GM10266 (cell line): ENCODE measurements around the gene NKTR.

Source experiments
- DNase-seq: peaks from one replicate; pipeline ENCODE4 v3.0.0; 2012; ENCODE audit errors: extremely low spot score
- TF ChIP-seq, protein P1 (sequence below): IDR thresholded peaks from 2 replicates; pipeline ENCODE4 v1.5.1; 2012; ENCODE audit warnings: mild to moderate bottlenecking, low read depth; ENCODE audit not compliant: control insufficient read depth, insufficient read depth; ENCODE audit errors: missing control alignments

Gene NKTR

DNA sequence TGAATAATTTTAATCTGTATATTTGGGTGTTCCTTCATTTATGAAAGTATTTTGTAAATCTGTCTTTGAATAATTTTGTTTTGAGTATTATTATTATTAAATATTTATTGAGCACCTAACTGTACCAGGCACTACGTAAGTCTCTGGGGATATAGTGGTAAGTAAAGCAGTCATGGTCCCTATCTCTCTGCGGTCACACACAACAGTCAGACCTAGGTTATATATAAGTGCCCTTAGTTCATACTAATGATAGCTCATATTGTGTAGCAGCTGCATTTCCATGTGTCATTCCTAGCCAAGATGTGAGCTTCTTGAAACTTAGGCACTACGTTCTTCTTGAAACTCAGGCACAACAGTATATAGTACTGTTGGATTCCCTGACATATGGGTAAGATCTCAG, 12.4 kb downstream of the NKTR start:
- DNase-seq: peak; percentile 8
- TF ChIP-seq, protein P1, sequence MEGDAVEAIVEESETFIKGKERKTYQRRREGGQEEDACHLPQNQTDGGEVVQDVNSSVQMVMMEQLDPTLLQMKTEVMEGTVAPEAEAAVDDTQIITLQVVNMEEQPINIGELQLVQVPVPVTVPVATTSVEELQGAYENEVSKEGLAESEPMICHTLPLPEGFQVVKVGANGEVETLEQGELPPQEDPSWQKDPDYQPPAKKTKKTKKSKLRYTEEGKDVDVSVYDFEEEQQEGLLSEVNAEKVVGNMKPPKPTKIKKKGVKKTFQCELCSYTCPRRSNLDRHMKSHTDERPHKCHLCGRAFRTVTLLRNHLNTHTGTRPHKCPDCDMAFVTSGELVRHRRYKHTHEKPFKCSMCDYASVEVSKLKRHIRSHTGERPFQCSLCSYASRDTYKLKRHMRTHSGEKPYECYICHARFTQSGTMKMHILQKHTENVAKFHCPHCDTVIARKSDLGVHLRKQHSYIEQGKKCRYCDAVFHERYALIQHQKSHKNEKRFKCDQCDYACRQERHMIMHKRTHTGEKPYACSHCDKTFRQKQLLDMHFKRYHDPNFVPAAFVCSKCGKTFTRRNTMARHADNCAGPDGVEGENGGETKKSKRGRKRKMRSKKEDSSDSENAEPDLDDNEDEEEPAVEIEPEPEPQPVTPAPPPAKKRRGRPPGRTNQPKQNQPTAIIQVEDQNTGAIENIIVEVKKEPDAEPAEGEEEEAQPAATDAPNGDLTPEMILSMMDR: no peak

DNA sequence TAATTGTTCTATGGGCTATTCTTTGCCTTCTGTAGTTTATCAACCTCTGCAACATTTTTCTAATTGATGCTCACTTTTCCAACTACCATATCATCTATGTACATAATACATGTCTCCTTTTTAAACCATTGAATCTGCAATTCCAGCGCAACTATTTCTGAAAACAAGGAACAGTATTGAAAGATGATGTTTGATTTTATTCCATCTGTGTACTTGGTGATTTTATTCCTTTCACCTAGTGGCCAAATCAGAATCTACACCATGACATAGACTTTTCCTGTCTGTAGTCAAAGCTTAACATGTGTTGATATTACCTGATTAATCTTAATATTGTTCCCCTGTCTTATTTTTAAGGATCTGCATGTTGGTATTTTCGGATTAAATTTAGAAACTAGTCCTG, 13.0 kb downstream of the NKTR start:
- no peak for DNase-seq
- TF ChIP-seq, protein P1: no peak

DNA sequence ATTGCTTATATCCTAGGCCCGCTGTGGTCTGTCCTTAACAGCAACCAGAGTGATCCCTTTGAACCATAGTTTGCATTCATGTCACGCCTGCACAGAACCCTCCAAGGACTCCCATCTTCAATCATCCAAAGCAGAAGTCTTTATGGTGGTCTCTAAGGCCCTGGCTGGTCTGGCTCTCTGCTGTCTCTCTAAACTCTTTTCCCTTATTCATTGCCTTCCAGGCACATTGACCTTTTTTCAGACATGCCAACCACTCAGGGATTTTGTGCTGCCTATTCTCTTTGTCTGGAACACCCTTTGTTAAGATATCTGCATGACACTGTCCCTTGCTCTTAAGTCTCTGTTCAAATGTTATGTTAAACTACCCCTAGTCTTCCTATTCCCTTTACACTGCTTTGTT, 31.1 kb downstream of the NKTR start:
- DNase-seq: no peak
- TF ChIP-seq, protein P1: no peak

DNA sequence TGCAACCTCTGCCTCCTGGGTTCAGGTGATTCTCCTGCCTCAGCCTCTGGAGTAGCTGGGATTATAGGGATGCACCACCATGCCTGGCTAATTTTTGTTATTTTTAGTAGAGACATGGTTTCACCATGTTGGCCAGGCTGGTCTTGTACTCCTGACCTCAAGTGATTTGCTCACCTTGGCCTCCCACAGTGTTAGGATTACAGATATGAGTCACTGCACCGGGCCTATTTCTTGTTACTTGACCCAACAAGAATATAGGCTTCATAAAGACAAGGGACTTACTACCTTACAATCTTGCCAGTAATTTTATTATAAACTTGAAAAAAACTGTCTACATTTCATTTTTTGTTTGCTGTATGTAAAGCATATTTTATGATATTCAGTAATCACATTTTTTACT, 31.7 kb downstream of the NKTR start:
- no peak for DNase-seq
- TF ChIP-seq, protein P1: no peak

DNA sequence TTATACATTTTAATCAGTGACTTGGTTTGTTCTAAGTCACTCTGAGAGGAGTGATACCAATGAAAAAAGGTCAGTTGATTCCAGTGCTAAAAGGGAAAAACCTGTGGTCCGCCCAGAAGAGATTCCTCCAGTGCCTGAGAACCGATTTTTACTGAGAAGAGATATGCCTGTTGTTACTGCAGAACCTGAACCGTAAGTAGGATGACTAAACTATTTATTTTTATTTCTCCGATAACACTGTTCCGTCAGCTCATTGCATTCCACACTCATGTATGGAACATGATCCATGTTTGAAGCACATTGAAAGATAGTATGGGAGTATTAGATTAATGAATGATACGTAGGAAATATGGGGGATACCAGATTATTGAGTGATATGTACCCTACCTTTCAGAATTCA, 33.1 kb downstream of the NKTR start:
- no peak for DNase-seq
- TF ChIP-seq, protein P1: no peak

DNA sequence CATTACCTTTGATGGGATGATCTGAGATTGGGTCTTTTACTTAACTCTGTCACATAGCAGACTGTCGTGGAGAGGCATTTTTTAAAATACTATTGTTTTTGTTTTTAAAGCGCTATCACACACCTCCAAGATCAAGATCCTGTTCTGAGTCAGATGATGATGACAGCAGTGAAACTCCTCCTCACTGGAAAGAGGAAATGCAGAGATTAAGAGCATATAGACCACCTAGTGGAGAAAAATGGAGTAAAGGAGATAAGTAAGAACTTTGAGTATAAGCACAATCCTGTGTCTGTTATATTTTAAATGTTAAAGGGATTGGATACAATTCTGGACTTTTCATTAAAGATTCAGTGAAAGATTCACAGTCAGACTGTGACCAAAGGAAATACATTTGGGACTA, 34.6 kb downstream of the NKTR start:
- DNase-seq: no peak

DNA sequence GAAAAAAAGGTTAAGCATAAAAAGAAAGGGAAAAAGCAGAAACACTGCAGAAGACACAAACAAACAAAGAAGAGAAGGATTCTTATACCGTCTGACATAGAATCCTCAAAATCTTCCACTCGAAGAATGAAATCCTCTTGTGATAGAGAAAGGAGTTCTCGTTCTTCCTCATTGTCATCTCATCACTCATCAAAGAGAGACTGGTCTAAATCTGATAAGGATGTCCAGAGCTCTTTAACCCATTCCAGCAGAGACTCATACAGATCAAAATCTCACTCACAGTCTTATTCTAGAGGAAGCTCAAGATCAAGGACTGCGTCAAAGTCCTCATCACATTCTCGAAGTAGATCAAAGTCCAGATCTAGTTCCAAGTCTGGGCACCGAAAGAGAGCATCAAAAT, 36.5 kb downstream of the NKTR start:
- DNase-seq: no peak
- TF ChIP-seq, protein P1: no peak

More for the DNA sequence above, 34.6 kb downstream of the NKTR start:
- TF ChIP-seq, protein P1: no peak
